ENCODE measurements around the gene FOXS1. TPM values are rescaled to one million over a fixed set of nuclear protein-coding genes. Genes with fewer than 3 reads are reported as not detected.

Gene FOXS1
- total and polyA plus RNA-seq, 7 donors: 0.59 to 3.8 (median 0.87) TPM

DNA sequence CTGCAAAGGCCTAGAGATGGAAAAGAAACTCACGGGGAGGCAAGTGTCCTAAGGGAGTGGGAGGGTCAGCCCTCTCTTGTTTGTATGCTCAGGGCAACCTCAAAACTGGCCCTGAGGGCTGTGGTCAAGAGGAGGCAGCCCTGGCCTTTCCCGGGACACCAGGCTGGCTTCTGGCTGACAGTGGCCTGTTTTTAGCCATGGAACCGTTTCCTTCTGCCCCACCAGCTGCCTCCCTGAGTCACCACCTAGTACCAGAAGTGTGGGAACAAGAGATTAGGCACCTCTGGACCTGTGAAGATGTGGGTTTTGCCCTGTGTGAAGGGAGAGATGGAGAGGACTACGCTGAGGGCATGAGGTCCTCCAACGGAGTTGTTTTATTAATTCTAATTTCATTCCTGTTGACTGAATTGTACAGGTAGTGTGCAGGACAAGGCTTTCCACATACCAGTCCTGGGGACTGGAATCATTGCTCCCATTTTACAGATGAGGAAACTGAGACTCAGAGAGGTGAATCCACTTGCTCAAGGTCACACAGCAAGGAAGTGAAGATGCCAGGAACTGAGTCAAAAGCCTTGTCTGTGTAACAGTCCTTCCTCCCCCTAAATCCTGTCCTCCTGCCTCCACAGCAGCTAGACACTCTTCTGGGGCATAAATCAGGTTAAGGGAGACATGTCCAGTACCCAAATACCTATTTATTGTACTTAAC, 5.5 kb downstream of the FOXS1 start:
- TF ChIP-seq, protein P1, sequence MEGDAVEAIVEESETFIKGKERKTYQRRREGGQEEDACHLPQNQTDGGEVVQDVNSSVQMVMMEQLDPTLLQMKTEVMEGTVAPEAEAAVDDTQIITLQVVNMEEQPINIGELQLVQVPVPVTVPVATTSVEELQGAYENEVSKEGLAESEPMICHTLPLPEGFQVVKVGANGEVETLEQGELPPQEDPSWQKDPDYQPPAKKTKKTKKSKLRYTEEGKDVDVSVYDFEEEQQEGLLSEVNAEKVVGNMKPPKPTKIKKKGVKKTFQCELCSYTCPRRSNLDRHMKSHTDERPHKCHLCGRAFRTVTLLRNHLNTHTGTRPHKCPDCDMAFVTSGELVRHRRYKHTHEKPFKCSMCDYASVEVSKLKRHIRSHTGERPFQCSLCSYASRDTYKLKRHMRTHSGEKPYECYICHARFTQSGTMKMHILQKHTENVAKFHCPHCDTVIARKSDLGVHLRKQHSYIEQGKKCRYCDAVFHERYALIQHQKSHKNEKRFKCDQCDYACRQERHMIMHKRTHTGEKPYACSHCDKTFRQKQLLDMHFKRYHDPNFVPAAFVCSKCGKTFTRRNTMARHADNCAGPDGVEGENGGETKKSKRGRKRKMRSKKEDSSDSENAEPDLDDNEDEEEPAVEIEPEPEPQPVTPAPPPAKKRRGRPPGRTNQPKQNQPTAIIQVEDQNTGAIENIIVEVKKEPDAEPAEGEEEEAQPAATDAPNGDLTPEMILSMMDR (IDR thresholded peaks at IDR 0.05): no peak
- H3K36me3 ChIP-seq (ENCODE audit: insufficient read depth in 1 of 2, low read depth in 1 of 2): peaks cover 0 to 6% of the 10 kb centered on the region in 2 donors
- H3K27me3 ChIP-seq (ENCODE audit: insufficient read depth in 3 of 3, low read length in 2 of 3): no peaks in the 10 kb centered on the region
- no peak for DNase-seq
- H3K27ac ChIP-seq: peak overlapping the region; percentile 36
- intact Hi-C loops (cut with DNase I): loop anchor here in 1 of 2 donors (5.0 kb wide), 1 partner anchor 113 kb away; no protein-coding TSS in a partner anchor
- 44 to 63% (median 47%) methylated on average over 5 of the region's 5 CpGs for WGBS, 3 donors
- no peaks in the 10 kb centered on the region for H3K9me3 ChIP-seq
- ATAC-seq: no peak
- H3K4me1 ChIP-seq: peaks cover 18% of the 10 kb centered on the region
- no peak overlapping the region for H3K4me3 ChIP-seq

DNA sequence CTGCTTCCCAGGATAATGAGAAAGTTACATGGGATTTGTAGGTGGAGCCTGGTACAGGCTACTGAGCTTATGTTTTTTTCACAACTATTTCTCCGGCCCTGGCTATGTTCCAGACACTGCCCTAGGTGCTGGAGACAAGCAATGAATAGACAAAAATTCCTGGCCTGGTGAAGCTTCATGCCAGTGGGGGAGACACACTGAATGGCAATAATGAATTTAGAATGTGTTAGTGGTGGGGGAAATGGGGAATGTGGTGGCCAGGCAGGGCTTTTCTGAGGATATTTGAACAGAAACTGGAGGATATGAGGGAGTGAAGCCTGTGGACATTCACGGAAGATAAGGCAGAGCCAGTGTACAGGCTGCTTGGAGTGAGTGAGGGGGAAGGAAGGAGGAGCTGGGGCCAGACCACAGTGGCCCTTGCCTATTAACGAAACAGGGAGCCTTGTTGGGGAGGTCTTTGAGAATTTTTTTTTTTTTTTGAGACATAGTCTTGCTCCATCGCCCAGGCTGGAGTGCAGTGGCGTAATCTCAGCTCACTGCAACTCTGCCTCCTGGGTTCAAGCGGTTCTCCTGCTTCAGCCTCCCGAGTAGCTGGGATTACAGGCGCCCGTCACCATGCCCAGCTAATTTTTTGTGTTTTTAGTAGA, 6.6 kb downstream of the FOXS1 start:
- DNase-seq: no peak

GRCh38 chr20:31837896-31838397, 7.5 kb downstream of the FOXS1 start:
- ATAC-seq: no peak
- Histone ChIP-seq H3K36me3 (ENCODE audit: insufficient read depth in 1 of 2, low read depth in 1 of 2) (peaks cover 0 to 26% of the 10 kb centered on the region in 2 donors), H3K4me1 (peaks cover 31% of the 10 kb centered on the region), H3K27me3 (ENCODE audit: insufficient read depth in 3 of 3, low read length in 2 of 3) (no peaks in the 10 kb centered on the region), H3K27ac (peak overlapping the region; percentile 38), H3K4me3 (no peak overlapping the region), H3K9me3 (no peaks in the 10 kb centered on the region)
- no peak for DNase-seq
- intact Hi-C loops (cut with DNase I): loop anchor here in 1 of 2 donors (5.0 kb wide), 1 partner anchor 111 kb away; no protein-coding TSS in a partner anchor
- WGBS, 3 donors: 26 to 42% (median 37%) methylated on average over 3 of the region's 3 CpGs
- TF ChIP-seq, protein P1 (IDR thresholded peaks at IDR 0.05): no peak

More for the DNA sequence above, 6.6 kb downstream of the FOXS1 start:
- Histone ChIP-seq H3K4me3 (no peak overlapping the region), H3K27ac (no peak overlapping the region), H3K9me3 (no peaks in the 10 kb centered on the region), H3K4me1 (peaks cover 28% of the 10 kb centered on the region), H3K27me3 (ENCODE audit: insufficient read depth in 3 of 3, low read length in 2 of 3) (no peaks in the 10 kb centered on the region), H3K36me3 (ENCODE audit: insufficient read depth in 1 of 2, low read depth in 1 of 2) (peaks cover 0 to 18% of the 10 kb centered on the region in 2 donors)
- no peak for ATAC-seq
- TF ChIP-seq, protein P1 (IDR thresholded peaks at IDR 0.05): no peak
- WGBS, 3 donors: 68 to 78% (median 71%) methylated on average over 9 of the region's 9 CpGs
- intact Hi-C loops (cut with DNase I): loop anchor here in 1 of 2 donors (5.0 kb wide), 1 partner anchor 111 kb away; no protein-coding TSS in a partner anchor

DNA sequence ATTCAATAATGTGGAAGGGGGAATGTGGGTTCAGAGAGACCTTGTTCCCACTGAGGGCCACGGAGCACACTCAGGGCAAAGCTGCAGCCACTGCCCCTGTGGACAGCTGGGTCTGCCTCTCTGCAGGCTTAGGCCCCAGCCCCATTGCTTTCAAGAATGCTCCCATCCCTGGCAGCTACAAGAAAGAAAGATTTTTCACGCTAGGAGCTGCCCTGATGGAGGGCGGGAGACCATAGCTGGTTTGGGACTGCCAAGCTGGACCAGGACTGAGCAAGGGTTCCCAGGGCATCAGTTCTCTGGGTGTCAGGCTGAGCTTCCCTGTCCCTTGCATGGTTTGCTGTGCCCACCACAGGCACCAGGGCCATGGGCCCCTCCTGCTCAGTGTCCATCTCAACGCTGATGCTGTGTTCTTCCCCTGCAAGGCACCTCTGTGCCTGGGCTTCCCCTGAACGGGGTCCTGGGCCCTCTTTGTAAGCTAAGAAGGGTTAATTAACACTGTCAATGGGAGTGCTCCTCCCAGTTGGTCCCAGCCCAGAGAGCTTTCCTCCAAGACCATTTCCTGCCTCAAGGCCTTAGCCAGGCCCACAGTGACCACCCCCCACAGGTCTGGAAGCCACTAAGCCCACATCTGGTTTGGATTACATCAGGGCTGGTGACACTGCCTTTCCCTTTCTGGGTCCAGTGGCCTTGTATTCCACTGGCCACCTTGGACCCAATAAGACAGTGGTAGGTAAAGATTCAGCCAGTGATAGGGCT, 8.4 kb downstream of the FOXS1 start:
- 33 to 48% (median 36%) methylated on average over 5 of the region's 5 CpGs for WGBS, 3 donors
- intact Hi-C loops (cut with DNase I): loop anchor here in 1 of 2 donors (5.0 kb wide), 1 partner anchor 110 kb away; no protein-coding TSS in a partner anchor
- no peak for DNase-seq
- TF ChIP-seq, protein P1 (IDR thresholded peaks at IDR 0.05): no peak
- ATAC-seq: peak in 2 of 4 donors; percentile 1 to 2
- Histone ChIP-seq H3K9me3 (no peaks in the 10 kb centered on the region), H3K4me3 (no peak overlapping the region), H3K27ac (peak overlapping the region; percentile 39), H3K36me3 (ENCODE audit: insufficient read depth in 1 of 2, low read depth in 1 of 2) (peaks cover 0 to 34% of the 10 kb centered on the region in 2 donors), H3K4me1 (peaks cover 31% of the 10 kb centered on the region), H3K27me3 (ENCODE audit: insufficient read depth in 3 of 3, low read length in 2 of 3) (no peaks in the 10 kb centered on the region)
